Naive thymus-derived CD4-positive, alpha-beta T cell (primary cell): ENCODE results near the gene MAGED2. TPM values are rescaled to one million over a fixed set of nuclear protein-coding genes. Genes with fewer than 3 reads are reported as not detected.

Experiments
- ATAC-seq: fragments of 150-1000 bp; cut with Tn5 transposase; 2 replicates; pipeline ENCODE4 v1.10.0; 2021; ENCODE audit warnings: mild to moderate bottlenecking, moderate library complexity
- CTCF ChIA-PET: fragments of 350-600 bp; sonication (Branson Sonifier 250); formaldehyde crosslinking; loops from one replicate; lab custom pipeline; 2021; ENCODE audit warnings: antibody characterized with exemption; lab: Charles Lee
- POLR2A ChIA-PET: fragments of 350-600 bp; sonication (Branson Sonifier 250); formaldehyde crosslinking; loops from one replicate; lab custom pipeline; 2021; ENCODE audit warnings: antibody characterized with exemption, inconsistent platforms; lab: Charles Lee
- DNase-seq, 9 donors: peaks; one replicate each; pipeline versions ENCODE4 v3.0.0 to v3.0.0-alpha.2; 2020 to 2022; ENCODE audit warnings: mixed read lengths in 1 of 9
- H3K27ac ChIP-seq: one replicate; pipeline ENCODE4 v1.7.0; 2013; ENCODE audit warnings: mild to moderate bottlenecking, low read depth, low read length, moderate library complexity
- H3K27me3 ChIP-seq, 2 donors: one replicate each; pipeline ENCODE4 v1.7.0; 2013; ENCODE audit warnings: low read length in 2 of 2, mild to moderate bottlenecking in 2 of 2, moderate library complexity in 2 of 2; ENCODE audit not compliant: control insufficient read depth in 2 of 2, insufficient read depth in 2 of 2
- H3K36me3 ChIP-seq, 3 experiments: 1 replicate in 2 of 3; 2 replicates in 1 of 3; pipeline ENCODE4 v1.7.0; 2013; ENCODE audit warnings: low read length in 3 of 3, mild to moderate bottlenecking in 3 of 3, moderate library complexity in 1 of 3; ENCODE audit not compliant: insufficient read depth in 3 of 3, control insufficient read depth in 2 of 3
- H3K4me1 ChIP-seq, 2 donors: one replicate each; pipeline ENCODE4 v1.7.0; 2013; ENCODE audit warnings: low read length in 2 of 2, mild to moderate bottlenecking in 2 of 2, moderate library complexity in 1 of 2; ENCODE audit not compliant: control insufficient read depth in 2 of 2, insufficient read depth in 2 of 2
- H3K4me3 ChIP-seq: 2 replicates; pipeline ENCODE4 v1.7.0; 2013; ENCODE audit warnings: mild to moderate bottlenecking, low read length
- H3K9me3 ChIP-seq, 3 experiments: 1 replicate in 2 of 3; 2 replicates in 1 of 3; pipeline ENCODE4 v1.7.0; 2013; ENCODE audit warnings: low read length in 3 of 3; ENCODE audit not compliant: control insufficient read depth in 2 of 3
- H3K27ac Mint-ChIP-seq, 9 donors: one replicate each; pipeline ENCODE4 v1.8.0; 2020 to 2022; ENCODE audit warnings: mixed read lengths in 9 of 9, mild to moderate bottlenecking in 8 of 9, moderate library complexity in 5 of 9, inconsistent platforms in 2 of 9
- H3K27me3 Mint-ChIP-seq, 5 donors: one replicate each; pipeline ENCODE4 v1.8.0; 2021 to 2022; ENCODE audit warnings: mixed read lengths in 5 of 5, mild to moderate bottlenecking in 1 of 5
- H3K36me3 Mint-ChIP-seq, 5 donors: one replicate each; pipeline ENCODE4 v1.8.0; 2020 to 2022; ENCODE audit warnings: mixed read lengths in 5 of 5, mild to moderate bottlenecking in 3 of 5, inconsistent platforms in 1 of 5
- H3K4me1 Mint-ChIP-seq, 7 donors: one replicate each; pipeline ENCODE4 v1.8.0; 2020 to 2022; ENCODE audit warnings: mixed read lengths in 7 of 7, mild to moderate bottlenecking in 3 of 7, inconsistent platforms in 1 of 7
- H3K4me3 Mint-ChIP-seq, 10 donors: one replicate each; pipeline ENCODE4 v1.8.0; 2020 to 2022; ENCODE audit warnings: mild to moderate bottlenecking in 10 of 10, mixed read lengths in 10 of 10, moderate library complexity in 6 of 10, inconsistent platforms in 2 of 10
- H3K9me3 Mint-ChIP-seq, 11 donors: one replicate each; pipeline ENCODE4 v1.8.0; 2020 to 2022; ENCODE audit warnings: mixed read lengths in 11 of 11, mild to moderate bottlenecking in 4 of 11, inconsistent platforms in 1 of 11, moderate library complexity in 1 of 11
- intact Hi-C, 2 donors: fragments of 100-400 bp; cut with micrococcal nuclease; formaldehyde crosslinking; loops; one replicate each; pipeline ENCODE4 v1.15.1; 2023
- polyA plus RNA-seq, 2 donors: library from polyadenylated mRNA; unstranded; fragments of 300-500 nt; fragmentation: Illumina TruSeq; gene quantifications; one replicate each; pipeline ENCODE4 v1.2.3, GENCODE V29; 2021
- total RNA-seq, 6 experiments: library from RNA in 5 of 6; stranded (reverse) in 5 of 6; gene quantifications; 1 replicate in 5 of 6; 2 replicates in 1 of 6; pipeline ENCODE4 v1.2.3 and lab custom pipeline; 2021 to 2026

The MAGED2 gene
- total and polyA plus RNA-seq, 7 experiments from 2014 or later = 51.9 to 117 (median 78.7) TPM

DNA sequence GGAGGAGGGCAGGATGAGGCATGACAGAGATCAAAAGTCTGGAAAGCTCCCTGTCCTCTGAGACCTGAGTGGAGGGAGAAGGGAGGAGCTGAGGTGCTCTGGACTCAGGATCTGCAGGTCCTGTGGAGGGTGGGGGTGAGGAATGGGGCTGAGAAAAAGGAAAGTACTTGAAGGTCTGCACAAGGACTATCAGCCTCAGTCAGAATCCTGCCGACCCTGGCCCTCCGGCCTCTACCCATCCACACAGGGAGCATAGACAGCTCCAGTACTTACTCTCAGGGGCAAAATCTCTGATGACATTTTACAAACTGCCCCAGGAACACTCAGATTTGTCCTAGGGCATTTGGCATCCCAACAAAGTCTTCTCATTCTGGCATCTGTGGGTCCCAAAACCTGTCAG lies 8.5 kb upstream of the MAGED2 start:
- CTCF ChIA-PET = no interaction called here
- Histone ChIP-seq H3K4me1 (no peaks in the 10 kb centered on the region), H3K9me3 (no peaks in the 10 kb centered on the region), H3K4me3 (no peak overlapping the region), H3K27me3 (no peaks in the 10 kb centered on the region), H3K36me3 (no peaks in the 10 kb centered on the region), H3K27ac (no peak overlapping the region)
- H3K4me3 Mint-ChIP-seq = no peak overlapping the region
- H3K9me3 Mint-ChIP-seq = no peaks in the 10 kb centered on the region
- POLR2A ChIA-PET = no interaction called here
- intact Hi-C loops = no loop called here
- peak overlapping the region in 1 of 9 donors; percentile 69 for H3K27ac Mint-ChIP-seq
- H3K36me3 Mint-ChIP-seq = no peaks in the 10 kb centered on the region
- ATAC-seq (no peak), DNase-seq (no peak)
- peaks cover 0 to 4% (median 0%) of the 10 kb centered on the region in 5 donors for H3K27me3 Mint-ChIP-seq
- H3K4me1 Mint-ChIP-seq = no peaks in the 10 kb centered on the region

DNA sequence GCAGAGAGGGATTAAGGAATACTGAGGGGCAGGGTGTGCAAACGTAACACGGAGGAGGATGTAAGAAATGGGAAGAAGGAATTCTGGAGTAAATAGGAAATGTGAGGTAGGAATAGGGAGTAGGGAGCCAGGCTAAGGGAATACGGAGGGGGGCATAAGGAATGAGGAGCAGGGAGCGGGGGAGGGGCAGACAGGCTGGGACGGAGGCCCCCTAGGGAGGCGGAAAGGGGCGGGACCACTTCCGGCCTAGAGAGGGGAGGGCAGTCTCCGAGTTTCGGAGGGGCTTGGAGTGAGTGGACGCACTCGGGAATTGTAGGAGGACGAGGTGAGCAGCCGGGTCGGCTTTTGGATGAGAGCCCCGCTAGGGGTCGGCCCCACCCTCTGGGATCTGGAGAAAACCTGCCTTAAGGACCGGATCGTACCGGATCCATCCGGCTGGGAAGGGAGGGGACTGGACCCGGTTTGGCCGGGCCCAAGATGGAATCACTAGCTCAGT lies 612 bp downstream of the MAGED2 start:
- peak in 2 of 9 donors; percentile 14 to 37 for DNase-seq
- Histone ChIP-seq H3K9me3 (no peaks in the 10 kb centered on the region), H3K27me3 (no peaks in the 10 kb centered on the region), H3K36me3 (peaks cover 0 to 29% (median 8%) of the 10 kb centered on the region in 3 experiments), H3K4me3 (peak overlapping the region; percentile 93), H3K27ac (peak overlapping the region; percentile 89), H3K4me1 (no peaks in the 10 kb centered on the region)
- ChIA-PET POLR2A (interaction anchor here (1.0 to 2.7 kb wide), 4 partner anchors 168 to 277 kb away, joined by 3 to 16 read pairs (median 4); partner anchors contain the start of gene APEX2), CTCF (no interaction called here)
- Mint-ChIP-seq H3K4me1 (peaks cover 5 to 28% (median 19%) of the 10 kb centered on the region in 7 donors), H3K4me3 (peak overlapping the region; percentile 90 to 99 (median 96)), H3K27me3 (peaks cover 0 to 27% (median 0%) of the 10 kb centered on the region in 5 donors), H3K36me3 (peaks cover 3 to 15% (median 4%) of the 10 kb centered on the region in 5 donors), H3K9me3 (peaks cover 0 to 5% (median 0%) of the 10 kb centered on the region in 11 donors), H3K27ac (peak overlapping the region; percentile 93 to 98 (median 96))
- intact Hi-C loops = loop anchor here (1.0 to 5.0 kb wide), 14 partner anchors 169 to 1754 kb away; partner anchors contain the start of genes APEX2 (in 2 of the 2), FAM120C (in 2 of the 2), RRAGB (in 2 of the 2) and TSR2 (in 2 of the 2)
- peak; percentile 24 for ATAC-seq

DNA sequence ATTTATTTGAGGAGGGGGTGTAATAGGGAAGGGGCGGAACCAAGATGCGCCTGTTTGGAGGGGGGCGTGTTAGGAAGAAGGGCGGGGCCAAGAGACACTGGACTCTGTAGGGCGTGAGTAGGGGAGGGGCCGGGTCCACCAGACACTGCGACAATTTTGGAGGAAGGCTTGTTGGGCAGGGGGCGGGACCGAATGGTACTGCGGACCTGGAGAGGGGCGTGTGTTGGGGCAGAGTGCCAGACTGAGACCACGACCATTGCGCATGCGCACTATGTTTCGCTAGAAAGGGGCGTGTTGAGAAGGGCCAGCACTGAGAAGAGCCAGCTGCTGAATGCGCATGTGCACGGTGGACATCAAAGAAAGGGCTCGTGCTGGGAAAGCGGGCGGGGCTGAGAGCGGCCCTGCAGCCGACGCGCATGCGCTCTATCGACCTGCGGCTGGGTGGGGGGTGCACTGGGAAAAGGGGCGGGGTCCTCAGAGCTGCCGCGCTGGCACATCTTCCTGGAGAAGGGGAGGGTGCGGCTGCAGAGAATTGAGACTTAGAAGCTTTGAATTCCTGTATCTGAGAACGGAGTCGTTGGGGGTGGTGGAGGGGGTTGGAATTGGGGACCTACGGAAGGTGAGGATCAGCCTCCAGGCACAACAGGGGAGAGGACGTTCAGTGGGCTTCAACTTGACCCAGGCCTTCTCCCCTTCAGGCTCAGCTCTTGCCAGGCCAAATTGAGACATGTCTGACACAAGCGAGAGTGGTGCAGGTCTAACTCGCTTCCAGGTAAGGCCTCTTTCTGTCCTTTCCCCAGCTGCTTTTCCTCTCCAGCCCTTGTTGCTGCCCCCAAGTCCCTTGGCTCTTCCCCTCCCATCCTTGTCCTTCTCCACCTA lies 1.3 kb downstream of the MAGED2 start:
- Mint-ChIP-seq H3K27ac (peak overlapping the region; percentile 93 to 98 (median 96)), H3K36me3 (peaks cover 3 to 20% (median 7%) of the 10 kb centered on the region in 5 donors), H3K4me1 (peaks cover 5 to 28% (median 19%) of the 10 kb centered on the region in 7 donors), H3K4me3 (peak overlapping the region; percentile 90 to 99 (median 96)), H3K27me3 (peaks cover 0 to 25% (median 0%) of the 10 kb centered on the region in 5 donors), H3K9me3 (peaks cover 0 to 5% (median 0%) of the 10 kb centered on the region in 11 donors)
- Histone ChIP-seq H3K4me1 (no peaks in the 10 kb centered on the region), H3K27ac (peak overlapping the region; percentile 89), H3K36me3 (peaks cover 0 to 36% (median 8%) of the 10 kb centered on the region in 3 experiments), H3K4me3 (peak overlapping the region; percentile 93), H3K9me3 (no peaks in the 10 kb centered on the region), H3K27me3 (no peaks in the 10 kb centered on the region)
- intact Hi-C loops = loop anchor here (1.0 to 5.0 kb wide), 14 partner anchors 170 to 1753 kb away; partner anchors contain the start of genes APEX2 (in 2 of the 2), FAM120C (in 2 of the 2), RRAGB (in 2 of the 2) and TSR2 (in 2 of the 2)
- ChIA-PET CTCF (no interaction called here), POLR2A (interaction anchor here (0.6 to 2.7 kb wide), 6 partner anchors 169 to 452 kb away, joined by 3 to 16 read pairs (median 4); partner anchors contain the start of gene APEX2)
- ATAC-seq (peak; percentile 84), DNase-seq (peak; percentile 63 to 90 (median 84))

DNA sequence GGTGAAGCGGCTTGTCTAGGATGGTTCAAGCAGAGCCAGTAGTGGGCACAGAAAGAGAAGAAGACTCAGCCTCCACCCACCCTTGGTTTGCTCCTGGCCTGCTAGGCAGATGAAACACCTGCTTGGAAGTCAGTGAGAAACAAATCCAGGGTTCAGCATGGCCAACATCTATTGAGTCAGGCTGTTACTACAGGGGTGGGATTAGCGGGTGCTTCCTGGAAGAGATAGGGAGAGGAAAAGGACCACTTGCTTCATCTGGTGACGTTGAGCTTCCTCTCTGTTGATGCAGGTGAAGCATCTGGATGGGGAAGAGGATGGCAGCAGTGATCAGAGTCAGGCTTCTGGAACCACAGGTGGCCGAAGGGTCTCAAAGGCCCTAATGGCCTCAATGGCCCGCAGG lies 3.0 kb downstream of the MAGED2 start:
- intact Hi-C loops = no loop called here
- no peak overlapping the region for H3K4me3 ChIP-seq
- DNase-seq (no peak), ATAC-seq (no peak)
- H3K4me1 ChIP-seq = no peaks in the 10 kb centered on the region
- H3K27ac ChIP-seq = no peak overlapping the region
- H3K4me1 Mint-ChIP-seq = peaks cover 5 to 27% (median 19%) of the 10 kb centered on the region in 7 donors
- POLR2A ChIA-PET = interaction anchor here (1.2 kb wide), 1 partner anchor 171 kb away, joined by 4 read pairs; no protein-coding TSS in a partner anchor
- peaks cover 0 to 19% (median 0%) of the 10 kb centered on the region in 5 donors for H3K27me3 Mint-ChIP-seq
- peaks cover 3 to 21% (median 7%) of the 10 kb centered on the region in 5 donors for H3K36me3 Mint-ChIP-seq
- peaks cover 0 to 5% (median 0%) of the 10 kb centered on the region in 11 donors for H3K9me3 Mint-ChIP-seq
- H3K27ac Mint-ChIP-seq = peak overlapping the region in 4 of 9 donors; percentile 1 to 65 (median 24)
- no peaks in the 10 kb centered on the region for H3K27me3 ChIP-seq
- H3K36me3 ChIP-seq = peaks cover 0 to 52% (median 8%) of the 10 kb centered on the region in 3 experiments
- H3K4me3 Mint-ChIP-seq = peak overlapping the region in 2 of 10 donors; percentile 5 to 33
- H3K9me3 ChIP-seq = no peaks in the 10 kb centered on the region
- CTCF ChIA-PET = no interaction called here

DNA sequence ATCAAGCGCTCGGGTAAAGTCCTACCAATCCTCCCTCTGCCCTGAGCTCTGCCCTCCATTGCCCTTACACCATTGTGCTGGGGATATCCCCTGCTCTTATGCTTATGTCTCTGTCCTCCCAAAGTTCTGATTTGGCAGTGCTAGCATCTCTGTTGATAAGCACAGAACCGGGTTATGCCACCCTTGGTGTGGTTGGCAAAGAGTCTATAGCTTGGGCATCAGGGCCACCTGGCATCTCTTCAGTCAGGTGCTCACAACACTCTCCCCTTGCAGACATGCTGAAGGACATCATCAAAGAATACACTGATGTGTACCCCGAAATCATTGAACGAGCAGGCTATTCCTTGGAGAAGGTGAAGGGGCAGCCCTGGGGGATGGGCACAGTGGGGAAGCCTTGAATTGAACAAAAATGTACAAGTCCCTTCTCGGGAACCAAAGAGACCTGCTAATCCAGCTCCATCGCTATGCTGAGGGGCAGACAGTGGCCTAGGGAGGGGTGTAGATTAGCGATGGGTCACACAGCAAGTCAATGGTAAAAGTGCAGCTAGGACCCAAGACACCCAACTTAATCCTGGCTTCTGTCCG lies 3.8 kb downstream of the MAGED2 start:
- intact Hi-C loops = no loop called here
- no peak overlapping the region for H3K27ac ChIP-seq
- no peaks in the 10 kb centered on the region for H3K4me1 ChIP-seq
- H3K4me3 Mint-ChIP-seq = peak overlapping the region in 2 of 10 donors; percentile 37 to 59
- ChIA-PET CTCF (interaction anchor here (0.9 kb wide), 1 partner anchor 277 kb away, joined by 3 read pairs; no protein-coding TSS in a partner anchor), POLR2A (no interaction called here)
- no peak overlapping the region for H3K4me3 ChIP-seq
- peaks cover 5 to 27% (median 19%) of the 10 kb centered on the region in 7 donors for H3K4me1 Mint-ChIP-seq
- peaks cover 10 to 29% (median 16%) of the 10 kb centered on the region in 5 donors for H3K36me3 Mint-ChIP-seq
- no peaks in the 10 kb centered on the region for H3K27me3 ChIP-seq
- peaks cover 0 to 5% (median 0%) of the 10 kb centered on the region in 11 donors for H3K9me3 Mint-ChIP-seq
- ATAC-seq (no peak), DNase-seq (no peak)
- no peaks in the 10 kb centered on the region for H3K9me3 ChIP-seq
- peaks cover 0 to 13% (median 0%) of the 10 kb centered on the region in 5 donors for H3K27me3 Mint-ChIP-seq
- peaks cover 0 to 58% (median 8%) of the 10 kb centered on the region in 3 experiments for H3K36me3 ChIP-seq
- H3K27ac Mint-ChIP-seq = peak overlapping the region in 3 of 9 donors; percentile 8 to 68 (median 60)

DNA sequence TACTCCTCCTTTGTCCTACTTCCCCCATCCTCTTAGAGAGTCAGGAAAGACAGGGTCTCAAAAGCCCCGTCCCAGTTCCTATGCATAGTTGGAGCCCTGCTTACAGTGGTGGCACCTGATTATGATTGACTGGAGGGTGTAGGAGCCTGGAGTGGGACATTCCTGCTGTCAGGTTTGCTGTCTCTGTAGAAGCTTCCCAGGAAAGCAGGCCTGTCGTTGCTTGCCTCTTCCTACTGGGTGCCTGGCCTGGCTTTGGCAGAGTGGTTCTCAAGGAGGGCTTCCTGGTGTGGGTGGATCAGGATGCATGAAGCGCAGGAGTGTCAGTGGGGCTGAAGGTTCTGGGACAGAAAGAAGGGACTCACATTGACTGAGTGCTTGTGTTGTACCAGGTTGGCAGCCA lies 4.8 kb downstream of the MAGED2 start:
- peaks cover 11 to 31% (median 16%) of the 10 kb centered on the region in 5 donors for H3K36me3 Mint-ChIP-seq
- peaks cover 0 to 6% (median 0%) of the 10 kb centered on the region in 11 donors for H3K9me3 Mint-ChIP-seq
- peaks cover 0 to 58% (median 8%) of the 10 kb centered on the region in 3 experiments for H3K36me3 ChIP-seq
- H3K4me3 ChIP-seq = no peak overlapping the region
- no peak for ATAC-seq
- H3K27ac Mint-ChIP-seq = peak overlapping the region in 1 of 9 donors; percentile 73
- H3K4me3 Mint-ChIP-seq = no peak overlapping the region
- POLR2A ChIA-PET = no interaction called here
- H3K27ac ChIP-seq = no peak overlapping the region
- H3K9me3 ChIP-seq = no peaks in the 10 kb centered on the region
- H3K4me1 Mint-ChIP-seq = peaks cover 5 to 25% (median 15%) of the 10 kb centered on the region in 7 donors
- DNase-seq = no peak
- CTCF ChIA-PET = interaction anchor here (0.9 kb wide), 1 partner anchor 278 kb away, joined by 3 read pairs; no protein-coding TSS in a partner anchor
- no peaks in the 10 kb centered on the region for H3K27me3 ChIP-seq
- no peaks in the 10 kb centered on the region for H3K4me1 ChIP-seq
- intact Hi-C loops = no loop called here
- peaks cover 0 to 8% (median 0%) of the 10 kb centered on the region in 5 donors for H3K27me3 Mint-ChIP-seq
